Mucosa of descending colon (tissue), 3 donors: Measurements from ENCODE around the gene GOLGA2. TPM values are rescaled to one million over a fixed set of nuclear protein-coding genes. Genes with fewer than 3 reads are reported as not detected.

ENCODE experiments used
- ATAC-seq: fragments of 200-7000 bp; cut with Tn5 transposase; one replicate; pipeline ENCODE4 v1.9.1; 2020; ENCODE audit warnings: mild to moderate bottlenecking, moderate library complexity
- DNase-seq, 3 donors: peaks; one replicate each; pipeline ENCODE4 v3.0.0-alpha.2; 2020
- H3K36me3 ChIP-seq: fragments of 200-600 bp; one replicate; pipeline ENCODE4 v1.8.0; 2021; ENCODE audit warnings: low read depth, mild to moderate bottlenecking
- H3K4me1 ChIP-seq: fragments of 200-600 bp; one replicate; pipeline ENCODE4 v1.8.0; 2021; ENCODE audit warnings: low read depth, mild to moderate bottlenecking
- H3K4me3 ChIP-seq: fragments of 200-600 bp; one replicate; pipeline ENCODE4 v1.8.0; 2021; ENCODE audit warnings: mild to moderate bottlenecking
- H3K9me3 ChIP-seq: fragments of 200-600 bp; one replicate; pipeline ENCODE4 v1.8.0; 2021; ENCODE audit warnings: mild to moderate bottlenecking
- CTCF ChIP-seq: fragments of 200-600 bp; IDR thresholded peaks from one replicate; pipeline ENCODE4 v1.8.0; 2022; ENCODE audit warnings: antibody characterized with exemption, mild to moderate bottlenecking
- intact Hi-C, 2 donors: fragments of 100-400 bp; cut with DNase I in 1 of 2; cut with micrococcal nuclease in 1 of 2; formaldehyde crosslinking; loops; one replicate each; pipeline versions ENCODE4 v1.11.0 to v1.11.1; 2022; cut with DNase I, micrococcal nuclease
- total RNA-seq, 3 donors: library from RNA; stranded (reverse); fragmentation: NEBNext Ultra II Directional in 2 of 3; extraction: Animal tissue kit (Norgen Biotek cat#: 25700) in 2 of 3; gene quantifications; one replicate each; pipeline versions ENCODE4 v1.2.1 to v1.2.4, GENCODE V29; 2021 to 2023
- donor health status: DM: no; HTN: no; CAD: no; lungs with moderate emphysema.
- donor health status: DM: no; HTN: no; CAD: no.
- donor health status: DM: no; HTN: yes; CAD: no.

The GOLGA2 gene
- total RNA-seq, 3 donors from 2014 or later, result 90.3 to 118 (median 96.5) TPM

GRCh38 chr9:128271512-128271911 lies 4.3 kb downstream of the GOLGA2 start:
- no peak for TF ChIP-seq CTCF
- Histone ChIP-seq H3K36me3 (peaks cover 7% of the 10 kb centered on the region), H3K4me1 (peaks cover 11% of the 10 kb centered on the region), H3K9me3 (no peaks in the 10 kb centered on the region), H3K4me3 (no peak overlapping the region)
- ATAC-seq (no peak), DNase-seq (no peak)
- intact Hi-C loops, result no loop called here

GRCh38 chr9:128271112-128271511 lies 4.7 kb downstream of the GOLGA2 start:
- intact Hi-C loops, result no loop called here
- H3K4me1 ChIP-seq, result peaks cover 11% of the 10 kb centered on the region
- no peaks in the 10 kb centered on the region for H3K9me3 ChIP-seq
- H3K4me3 ChIP-seq, result no peak overlapping the region
- no peak for TF ChIP-seq CTCF
- DNase-seq (no peak), ATAC-seq (no peak)
- H3K36me3 ChIP-seq, result peaks cover 7% of the 10 kb centered on the region

- TF ChIP-seq CTCF, result no peak
- H3K9me3 ChIP-seq, result no peaks in the 10 kb centered on the region
- no peaks in the 10 kb centered on the region for H3K4me1 ChIP-seq
- H3K4me3 ChIP-seq, result no peak overlapping the region
- DNase-seq, result no peak
- H3K36me3 ChIP-seq, result no peaks in the 10 kb centered on the region
- no peak for ATAC-seq
- intact Hi-C loops, result no loop called here
These were observed 8.8 kb downstream of the GOLGA2 start for GRCh38 chr9:128266868-128267590.

- no peaks in the 10 kb centered on the region for H3K4me1 ChIP-seq
- intact Hi-C loops, result no loop called here
- no peaks in the 10 kb centered on the region for H3K36me3 ChIP-seq
- no peak for DNase-seq
- no peak for TF ChIP-seq CTCF
- H3K4me3 ChIP-seq, result no peak overlapping the region
- no peak for ATAC-seq
- no peaks in the 10 kb centered on the region for H3K9me3 ChIP-seq
These were observed 10.4 kb downstream of the GOLGA2 start for GRCh38 chr9:128265348-128265847.

GRCh38 chr9:128262687-128263086 lies 13.1 kb downstream of the GOLGA2 start:
- no peaks in the 10 kb centered on the region for H3K4me1 ChIP-seq
- ATAC-seq, result no peak
- DNase-seq, result no peak
- no peak overlapping the region for H3K4me3 ChIP-seq
- no peak for TF ChIP-seq CTCF
- intact Hi-C loops, result no loop called here
- peaks cover 10% of the 10 kb centered on the region for H3K36me3 ChIP-seq
- no peaks in the 10 kb centered on the region for H3K9me3 ChIP-seq
